ENCODE measurements around the gene EPHA4.
"Not testable (repeated sequence)": the region's sequence is repeated elsewhere in the genome, so short reads cannot be mapped to it uniquely, and the experiment has no call there.

EPHA4 gene

GRCh38 chr2:221539246-221539645, 32.9 kb downstream of the EPHA4 start:
- DNase-seq (ENCODE audit: low read depth), result no peak

GRCh38 chr2:221535824-221536223, 36.3 kb downstream of the EPHA4 start:
- DNase-seq (ENCODE audit: low read depth), result no peak

- DNase-seq (ENCODE audit: low read depth), result no peak
These were observed 38.8 kb downstream of the EPHA4 start for GRCh38 chr2:221533299-221533698.

GRCh38 chr2:221532641-221533040, 39.5 kb downstream of the EPHA4 start:
- DNase-seq (ENCODE audit: low read depth), result no peak

GRCh38 chr2:221530653-221531037, 41.5 kb downstream of the EPHA4 start:
- no peak for DNase-seq (ENCODE audit: low read depth)

GRCh38 chr2:221529943-221530652, 42.0 kb downstream of the EPHA4 start:
- no peak for DNase-seq (ENCODE audit: low read depth)

GRCh38 chr2:221529177-221529942, 42.7 kb downstream of the EPHA4 start:
- no peak for DNase-seq (ENCODE audit: low read depth)

- no peak for DNase-seq (ENCODE audit: low read depth)
These were observed 44.3 kb downstream of the EPHA4 start for GRCh38 chr2:221527776-221528309.

GRCh38 chr2:221524158-221524557, 47.9 kb downstream of the EPHA4 start:
- DNase-seq (ENCODE audit: low read depth), result no peak

- DNase-seq (ENCODE audit: low read depth), result no peak
These were observed 50.8 kb downstream of the EPHA4 start for GRCh38 chr2:221521233-221521845.

- DNase-seq (ENCODE audit: low read depth), result no peak
These were observed 53.0 kb downstream of the EPHA4 start for GRCh38 chr2:221518935-221519625.

GRCh38 chr2:221518201-221518934, 53.7 kb downstream of the EPHA4 start:
- peak; percentile 10 for DNase-seq (ENCODE audit: low read depth)

GRCh38 chr2:221517696-221518151, 54.4 kb downstream of the EPHA4 start:
- peak; percentile 70 for DNase-seq (ENCODE audit: low read depth)

- DNase-seq (ENCODE audit: low read depth), result no peak
These were observed 54.9 kb downstream of the EPHA4 start for GRCh38 chr2:221517146-221517695.

GRCh38 chr2:221515864-221516263, 56.2 kb downstream of the EPHA4 start:
- DNase-seq (ENCODE audit: low read depth), result no peak

- DNase-seq (ENCODE audit: low read depth), result no peak
These were observed 57.6 kb downstream of the EPHA4 start for GRCh38 chr2:221514305-221515040.

- no peak for DNase-seq (ENCODE audit: low read depth)
These were observed 58.9 kb downstream of the EPHA4 start for GRCh38 chr2:221513232-221513631.

- DNase-seq (ENCODE audit: low read depth), result not testable (repeated sequence)
These were observed 60.8 kb downstream of the EPHA4 start for GRCh38 chr2:221511325-221511724.

- DNase-seq (ENCODE audit: low read depth), result no peak
These were observed 65.6 kb downstream of the EPHA4 start for GRCh38 chr2:221506469-221506868.

GRCh38 chr2:221505605-221506004, 66.5 kb downstream of the EPHA4 start:
- DNase-seq (ENCODE audit: low read depth), result no peak
